Activated CD4-positive, alpha-beta T cell treated with anti-CD3 and anti-CD28 coated beads for 24 hours (primary cell): ENCODE data around the gene H19.

ENCODE experiments used
- DNase-seq, 2 donors: peaks; one replicate each; pipeline ENCODE4 v3.0.0-alpha.2; 2020; ENCODE audit warnings: low read depth in 2 of 2

The H19 gene

DNA sequence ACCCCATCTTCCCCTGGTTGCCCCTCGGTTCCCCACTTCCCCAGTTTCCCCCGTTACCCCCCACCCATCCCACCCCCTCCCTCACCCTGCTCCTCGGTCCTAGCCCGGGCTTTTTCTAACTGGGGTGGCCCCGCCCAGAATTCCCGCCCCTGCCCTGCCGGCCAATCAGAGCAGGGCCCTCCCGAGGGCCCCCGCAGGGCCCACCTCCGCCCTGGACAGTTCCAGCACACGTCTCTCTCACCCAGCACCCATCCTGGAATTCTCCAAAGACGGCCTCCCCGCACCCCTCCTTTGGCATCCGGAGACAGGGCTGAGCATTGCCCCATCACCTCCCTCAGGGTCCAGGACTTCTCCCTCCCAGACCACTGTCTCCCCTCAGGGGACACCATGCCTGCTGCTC lies at the start of gene H19:
Gene H19, minus strand, starts transcription at position 88 of the 400 bp plus-strand sequence.
- no peak for DNase-seq

DNA sequence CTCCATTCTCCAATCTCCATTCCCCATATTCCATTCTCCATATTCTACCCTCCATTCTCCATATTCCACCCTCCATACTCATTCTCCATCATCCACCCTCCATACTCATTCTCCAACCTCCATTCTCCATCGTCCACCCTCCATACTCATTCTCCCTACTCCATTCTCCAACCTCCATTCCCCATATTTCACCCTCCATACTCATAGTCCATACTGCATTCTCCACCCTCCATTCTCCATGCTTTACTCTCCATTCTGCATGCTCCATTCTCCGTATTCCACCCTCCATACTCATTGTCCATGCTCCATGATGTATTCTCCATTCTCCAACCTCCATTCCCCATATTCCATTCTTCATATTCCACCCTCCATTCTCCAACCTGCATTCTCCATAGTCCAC lies 44.3 kb upstream of the H19 start:
- no peak for DNase-seq

DNA sequence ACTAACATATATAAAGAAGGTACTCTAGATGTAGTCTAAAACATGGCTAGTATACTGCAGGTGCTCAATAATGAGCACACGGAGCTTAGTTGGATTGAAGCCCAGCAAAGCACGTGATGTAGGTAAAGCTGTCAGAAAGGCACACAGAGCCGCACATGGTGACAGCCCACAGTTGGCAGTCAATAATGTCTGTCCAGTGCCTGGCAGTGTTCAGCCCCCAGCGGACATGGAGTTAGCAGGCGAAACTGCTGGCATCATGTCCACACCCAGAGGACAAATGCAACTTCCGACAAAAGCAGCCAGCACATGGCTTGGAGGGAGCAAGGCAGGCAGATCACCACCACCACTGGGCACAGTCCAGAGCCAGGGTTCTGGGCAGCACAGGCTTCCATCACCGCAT lies 43.5 kb upstream of the H19 start:
- DNase-seq = no peak

DNA sequence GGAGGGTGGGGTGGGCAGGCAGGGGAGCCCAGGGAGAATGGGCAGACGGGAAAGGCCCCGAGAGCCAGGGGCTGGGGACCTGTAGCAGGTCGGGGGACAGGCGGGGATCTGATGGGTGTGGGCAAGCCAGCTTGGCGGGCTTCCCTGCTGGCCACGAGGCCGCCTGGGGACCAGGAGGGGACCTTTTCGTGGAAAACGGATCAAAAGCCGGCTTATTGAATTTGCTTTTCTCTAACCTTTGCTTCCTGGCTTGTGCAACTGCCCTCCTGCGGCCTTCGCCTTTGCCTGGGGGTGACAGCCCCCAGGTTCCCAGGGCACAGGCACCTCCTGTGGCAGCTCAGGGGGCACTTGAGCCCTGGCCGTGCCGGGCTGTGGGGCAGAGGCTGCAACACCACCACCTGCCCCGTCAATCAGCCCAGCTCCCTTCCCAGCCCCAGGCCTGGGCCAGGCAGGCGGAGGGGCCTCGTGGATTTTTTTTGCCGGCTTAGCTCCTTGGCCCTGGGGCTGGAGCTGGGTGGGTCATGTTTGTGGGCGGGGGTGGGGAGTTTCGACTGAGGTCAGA lies 41.6 kb upstream of the H19 start:
- DNase-seq = no peak

DNA sequence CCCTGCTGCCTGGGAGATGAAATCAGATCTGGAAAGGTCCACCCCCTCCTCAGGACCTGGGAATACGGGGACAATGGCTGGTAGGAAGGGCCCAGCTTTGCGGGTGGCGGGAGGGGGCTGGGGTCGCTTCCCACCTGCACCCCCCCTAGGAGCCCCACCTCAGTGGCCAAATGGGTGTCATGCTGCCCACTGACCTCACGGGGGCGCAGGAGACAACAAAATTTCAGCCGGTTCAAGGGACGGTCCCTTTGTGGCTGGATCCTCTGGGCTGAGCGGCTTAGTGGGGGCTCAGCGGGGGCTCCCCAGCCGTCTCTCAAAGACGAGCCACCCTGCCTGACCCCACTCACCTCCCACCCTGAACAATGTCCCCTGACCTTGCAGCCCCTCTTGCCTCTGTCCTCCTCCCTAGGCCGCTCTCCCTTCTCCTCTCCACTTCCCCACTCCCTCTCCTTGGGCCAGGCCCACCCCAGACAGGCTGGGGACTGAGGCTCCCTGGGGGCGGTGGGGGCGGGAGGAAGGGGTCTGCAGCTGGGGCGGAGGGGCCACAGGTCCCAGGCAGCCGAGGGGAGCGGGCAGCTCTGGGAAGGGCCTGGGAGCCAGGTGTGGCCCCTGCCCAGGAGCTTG lies 39.3 kb upstream of the H19 start:
- no peak for DNase-seq

DNA sequence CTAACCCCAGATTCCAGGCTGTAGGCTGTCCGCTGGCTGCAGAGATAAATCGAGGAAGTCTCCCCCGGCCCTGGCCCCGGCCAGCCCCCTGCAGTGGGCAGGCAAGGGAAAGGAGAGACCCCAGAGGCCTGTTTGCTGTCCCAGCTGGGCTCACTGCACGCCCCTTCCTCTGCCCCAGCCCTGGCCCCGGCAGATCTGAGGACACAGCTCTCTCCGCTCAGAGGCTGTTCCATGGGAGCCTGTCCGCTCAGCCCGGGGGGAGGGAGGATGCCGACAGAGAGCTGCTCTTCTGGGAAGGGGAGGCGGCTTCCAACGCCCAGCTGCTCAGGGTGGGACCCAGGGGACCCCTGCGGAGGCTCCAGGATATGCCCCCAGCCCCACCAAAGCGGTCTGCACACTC lies 37.7 kb upstream of the H19 start:
- DNase-seq = no peak

DNA sequence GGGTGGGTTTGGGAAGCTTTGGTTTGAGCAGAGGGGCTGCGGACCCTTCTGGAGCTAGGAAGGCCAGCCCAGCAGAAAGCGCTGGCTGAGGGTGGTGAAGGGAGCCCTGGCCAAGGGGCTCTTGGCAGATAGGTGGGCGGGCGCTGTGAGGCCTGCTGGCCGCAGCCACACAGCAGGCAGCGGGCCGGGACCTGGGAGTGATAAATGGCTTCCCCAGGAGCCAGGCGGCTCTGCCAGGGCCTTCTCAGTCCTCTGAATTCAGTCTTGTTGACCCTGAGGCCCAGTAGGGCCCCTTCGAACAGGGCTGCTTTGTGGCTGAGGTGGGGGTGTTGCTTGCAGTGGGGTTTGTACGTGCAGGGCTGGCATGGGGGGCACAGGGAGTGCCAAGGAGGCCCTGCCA lies 33.4 kb upstream of the H19 start:
- DNase-seq = no peak

DNA sequence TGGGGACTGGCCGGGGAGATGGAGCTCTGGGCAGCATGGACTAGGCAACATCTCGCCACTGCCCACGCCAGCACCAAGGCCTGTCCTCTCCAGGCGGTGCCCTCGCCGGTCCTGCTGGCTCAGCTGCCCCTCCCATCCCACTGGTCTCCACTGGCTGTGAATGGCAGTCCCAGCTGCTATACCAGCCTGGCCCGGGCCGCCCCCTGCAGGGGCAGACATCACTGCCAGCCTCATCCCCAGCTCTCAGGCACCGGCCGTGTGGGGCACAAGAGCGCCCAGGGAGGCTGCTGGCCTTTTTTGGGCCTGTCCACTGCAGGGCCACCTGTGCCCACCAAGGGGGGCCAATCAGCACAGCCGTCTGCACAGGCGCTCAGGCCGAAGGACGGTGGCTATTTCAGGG lies 30.1 kb upstream of the H19 start:
- no peak for DNase-seq

DNA sequence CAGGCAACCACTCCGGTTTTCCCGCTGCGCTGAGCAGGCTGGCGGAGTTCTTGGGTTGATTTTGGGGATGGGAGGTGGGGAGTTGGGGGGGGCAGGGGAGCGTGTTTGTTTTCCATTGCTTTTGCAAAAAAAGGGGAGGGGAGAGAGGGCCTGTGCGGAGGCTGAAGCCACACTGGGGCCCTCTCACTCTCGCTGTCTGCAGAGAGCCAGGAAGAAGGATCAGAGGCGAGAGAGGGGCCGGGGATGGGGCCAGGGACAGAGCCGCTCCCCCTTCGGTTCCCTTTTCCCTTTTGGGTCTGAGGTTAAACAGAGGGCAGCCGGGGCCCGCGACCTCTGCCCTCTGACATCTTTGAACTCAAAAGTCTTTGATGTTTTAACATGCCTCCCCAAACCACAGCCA lies 17.4 kb upstream of the H19 start:
- DNase-seq = no peak

DNA sequence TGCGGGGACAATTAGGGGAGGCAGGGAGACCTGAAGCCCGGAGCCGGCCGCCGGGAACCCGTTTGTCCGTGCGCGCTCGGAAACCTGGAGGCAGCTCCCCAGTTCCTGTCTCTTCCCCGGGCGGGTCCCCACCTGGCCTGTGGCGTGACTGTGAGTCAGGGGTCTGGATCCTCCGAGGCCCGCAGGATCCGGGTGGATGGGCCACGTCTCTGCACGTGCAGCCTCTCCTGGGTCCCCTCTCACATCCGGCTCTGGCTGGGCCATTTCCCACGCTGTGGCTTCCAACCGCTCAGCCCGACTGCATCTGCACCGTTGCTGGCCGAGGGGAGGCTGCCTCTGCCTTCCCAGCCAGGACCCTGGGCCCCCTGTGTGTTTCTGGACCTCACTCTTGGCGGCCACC lies 14.8 kb upstream of the H19 start:
- DNase-seq = no peak

DNA sequence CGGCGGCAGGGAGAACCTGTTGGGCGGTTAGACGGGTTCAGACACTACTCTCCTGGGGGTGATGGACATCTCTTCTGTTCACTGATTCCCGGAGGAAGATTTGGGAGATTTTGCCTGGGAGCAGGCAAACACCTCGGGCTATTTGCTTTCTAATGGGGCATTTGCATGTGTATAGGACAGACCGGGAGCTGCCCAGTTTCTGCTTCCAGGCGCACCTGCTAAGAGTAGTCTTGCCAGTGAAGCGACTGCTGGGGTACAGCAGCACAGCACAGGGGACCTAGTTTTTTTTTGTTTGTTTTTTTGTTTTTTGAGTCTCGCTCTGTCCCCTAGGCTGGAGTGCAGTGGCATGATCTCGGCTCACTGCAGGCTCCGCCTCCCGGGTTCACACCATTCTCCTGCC lies 6.8 kb upstream of the H19 start:
- no peak for DNase-seq

DNA sequence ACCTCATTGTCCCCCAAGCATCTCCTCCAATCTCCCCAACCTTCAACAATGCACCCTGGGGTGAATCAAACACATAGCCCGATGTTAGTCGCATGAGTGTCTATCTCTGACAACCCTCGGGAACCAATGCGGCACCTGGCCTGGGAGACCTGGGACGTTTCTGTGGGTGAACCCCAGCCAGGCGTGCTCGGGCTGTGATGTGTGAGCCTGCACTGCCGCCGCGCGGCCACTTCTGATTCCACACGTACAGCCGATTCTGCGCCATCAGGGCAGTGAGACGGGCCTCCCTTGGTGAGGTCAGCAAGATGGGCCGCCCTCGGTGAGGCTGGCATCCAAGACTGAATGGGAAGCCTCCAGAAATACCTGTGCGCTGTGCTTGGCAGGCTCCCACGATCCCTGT lies 5.2 kb upstream of the H19 start:
- DNase-seq = no peak

DNA sequence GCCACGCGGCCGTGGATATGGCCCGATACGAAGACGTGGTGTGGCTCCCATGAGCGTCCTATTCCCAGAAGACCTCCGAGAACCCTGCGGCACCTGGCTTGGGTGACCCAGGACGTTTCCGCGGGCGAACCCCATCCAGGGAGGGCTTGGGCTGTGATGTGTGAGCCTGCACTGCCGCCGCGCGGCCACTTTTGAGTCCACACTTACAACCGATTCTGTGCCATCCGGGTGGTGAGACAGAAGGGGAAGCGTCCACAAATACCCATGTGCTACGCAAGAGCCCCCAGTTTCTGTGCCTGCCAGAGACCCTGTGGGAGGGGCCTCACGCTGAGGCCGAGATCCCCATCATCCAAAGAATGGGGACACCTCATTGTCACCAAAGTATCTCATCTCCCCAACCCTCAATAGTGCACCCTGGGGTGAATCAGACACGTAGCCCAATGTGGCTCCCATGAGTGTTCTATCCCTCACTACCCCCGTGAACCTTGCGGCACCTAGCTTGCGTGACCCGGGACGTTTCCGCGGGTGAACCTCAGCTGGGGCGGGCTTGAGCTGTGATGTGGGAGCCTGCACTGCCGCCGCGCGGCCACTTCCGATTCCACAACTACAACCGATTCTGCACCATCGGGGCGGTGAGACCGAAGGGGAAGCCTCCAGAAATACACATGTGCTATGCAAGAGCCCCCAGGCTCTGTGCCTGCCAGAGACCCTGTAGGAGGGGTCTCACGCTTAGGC lies 4.6 kb upstream of the H19 start:
- DNase-seq = no peak

DNA sequence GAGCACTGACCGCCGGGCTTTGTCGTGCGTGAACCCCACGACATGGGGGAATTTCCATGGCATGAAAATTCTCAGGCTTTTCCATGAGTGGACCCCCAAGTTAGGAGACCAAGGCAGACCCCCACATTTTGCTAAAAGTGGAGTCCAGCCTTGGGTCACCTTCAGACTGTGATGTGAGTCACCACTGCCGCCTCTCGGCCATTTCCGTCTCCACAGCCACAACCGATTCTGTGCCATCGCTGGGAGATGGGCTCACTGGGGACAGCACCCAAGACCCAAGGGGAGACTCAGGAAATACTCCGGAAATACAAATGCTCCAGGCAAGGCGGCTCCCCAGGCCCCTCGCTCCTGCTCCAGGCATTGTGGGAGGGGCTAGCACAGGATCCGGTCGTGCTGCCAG lies 1.2 kb upstream of the H19 start:
- DNase-seq = no peak

DNA sequence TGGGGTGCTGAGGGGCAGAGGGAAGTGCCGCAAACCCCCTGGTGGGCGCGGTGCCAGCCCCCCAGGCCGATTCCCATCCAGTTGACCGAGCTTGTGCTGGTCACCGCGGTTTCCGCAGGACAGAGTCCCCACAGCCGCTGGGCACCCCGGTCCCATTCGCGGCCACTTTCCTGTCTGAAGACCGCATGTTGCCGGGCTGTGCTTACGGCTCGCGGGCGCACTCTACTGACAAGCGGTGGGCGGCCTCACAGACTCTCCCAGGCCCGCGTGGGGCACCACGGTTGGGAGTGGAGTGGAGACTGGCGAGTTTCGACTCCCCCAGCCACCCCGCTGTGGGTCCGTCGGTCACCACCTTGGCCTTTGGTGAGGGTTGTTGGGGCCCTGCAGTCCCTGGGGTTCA lies 648 bp upstream of the H19 start:
- no peak for DNase-seq

DNA sequence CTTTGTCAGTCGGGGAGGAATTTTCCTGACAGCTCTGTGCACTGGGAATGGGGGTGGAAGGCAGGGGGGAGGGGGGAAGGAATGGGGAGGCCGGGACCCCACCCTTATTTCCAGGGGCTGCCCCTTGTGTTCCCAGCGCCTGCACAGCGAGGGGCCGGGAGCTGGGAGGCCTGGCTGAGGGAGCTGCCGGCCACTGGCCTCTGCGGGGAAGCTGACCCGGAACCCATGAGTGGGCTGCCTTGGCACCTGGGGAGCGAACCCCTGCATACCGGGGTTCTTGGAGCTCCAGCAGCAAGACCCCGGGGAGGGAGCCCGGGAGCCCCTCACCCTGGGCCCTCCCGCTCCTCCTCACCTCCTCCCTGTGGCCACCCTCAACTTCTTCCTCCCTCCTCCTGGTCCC lies 3.5 kb downstream of the H19 start:
- no peak for DNase-seq

DNA sequence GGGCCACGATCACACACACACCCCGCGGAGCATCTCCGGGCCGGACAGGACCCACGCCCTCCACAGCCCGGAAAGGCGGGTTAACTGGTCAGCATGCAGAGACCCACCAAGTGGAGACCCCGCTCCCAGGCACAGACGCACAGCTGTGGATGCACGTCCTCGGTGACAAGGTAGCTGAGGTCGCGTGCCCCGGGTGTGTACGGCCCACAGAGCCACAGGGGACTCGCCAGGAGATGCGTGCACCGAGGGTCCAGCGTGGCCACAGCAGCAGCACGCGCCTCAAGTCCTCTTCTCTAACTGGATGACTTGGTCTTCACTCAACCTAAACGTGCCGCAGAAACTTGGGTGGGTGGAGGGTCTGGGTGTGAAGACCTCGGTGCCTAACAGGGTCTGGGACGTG lies 5.5 kb downstream of the H19 start:
- DNase-seq = no peak

DNA sequence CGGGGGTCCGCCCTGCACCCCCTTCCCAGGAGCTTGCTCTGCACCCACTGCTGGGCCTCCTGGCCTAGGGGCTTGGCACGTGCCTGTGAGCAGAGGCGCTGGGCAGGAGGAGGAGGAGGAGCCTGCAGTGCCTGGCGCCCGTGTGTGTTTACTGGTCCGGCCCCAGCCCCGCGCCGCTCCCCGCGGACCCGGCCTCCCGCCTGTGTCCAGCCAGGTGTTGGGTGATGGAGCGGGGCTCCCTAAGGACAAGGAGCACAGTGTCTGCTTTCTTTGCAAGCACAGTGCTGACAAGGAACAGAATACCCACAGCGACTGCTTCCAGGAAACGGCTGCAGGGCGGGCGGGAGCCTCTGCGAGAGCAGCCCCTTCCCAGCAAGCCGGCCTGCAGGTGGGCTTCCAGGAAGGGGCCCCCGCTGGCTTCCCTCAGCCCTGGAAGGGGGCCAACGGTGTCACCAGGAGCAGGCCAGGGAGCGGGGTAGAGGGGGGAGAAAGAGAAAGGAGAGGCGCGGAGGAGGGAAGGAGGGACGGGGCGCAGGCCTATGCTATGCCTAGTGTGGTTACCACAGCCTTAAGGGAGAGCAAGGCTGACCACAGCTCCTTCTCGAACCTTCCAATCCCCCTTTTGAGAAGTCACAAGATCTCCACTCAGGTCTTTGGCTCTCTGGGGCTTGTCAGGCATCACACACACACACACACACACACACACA lies 6.6 kb downstream of the H19 start:
- DNase-seq = no peak

DNA sequence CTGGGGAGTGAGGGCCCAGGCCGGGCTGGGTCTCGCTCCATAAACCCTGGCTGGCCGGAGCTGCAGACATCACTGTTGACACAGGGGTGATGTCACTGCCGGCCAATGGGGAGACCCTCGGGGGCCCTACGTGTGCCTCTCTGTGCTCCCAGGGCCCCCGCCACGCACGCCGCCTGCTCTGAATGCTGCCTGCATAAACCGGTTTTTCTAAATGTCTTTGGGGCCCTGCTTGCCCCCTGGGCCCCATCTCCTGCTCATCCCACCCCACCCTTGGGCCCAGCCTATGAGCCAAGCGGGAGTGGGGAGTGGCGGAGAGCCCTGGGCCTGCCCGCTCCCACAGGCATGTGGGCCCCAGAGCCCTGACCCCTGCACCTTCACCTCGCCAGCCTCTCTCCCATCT lies 7.7 kb downstream of the H19 start:
- DNase-seq = no peak

DNA sequence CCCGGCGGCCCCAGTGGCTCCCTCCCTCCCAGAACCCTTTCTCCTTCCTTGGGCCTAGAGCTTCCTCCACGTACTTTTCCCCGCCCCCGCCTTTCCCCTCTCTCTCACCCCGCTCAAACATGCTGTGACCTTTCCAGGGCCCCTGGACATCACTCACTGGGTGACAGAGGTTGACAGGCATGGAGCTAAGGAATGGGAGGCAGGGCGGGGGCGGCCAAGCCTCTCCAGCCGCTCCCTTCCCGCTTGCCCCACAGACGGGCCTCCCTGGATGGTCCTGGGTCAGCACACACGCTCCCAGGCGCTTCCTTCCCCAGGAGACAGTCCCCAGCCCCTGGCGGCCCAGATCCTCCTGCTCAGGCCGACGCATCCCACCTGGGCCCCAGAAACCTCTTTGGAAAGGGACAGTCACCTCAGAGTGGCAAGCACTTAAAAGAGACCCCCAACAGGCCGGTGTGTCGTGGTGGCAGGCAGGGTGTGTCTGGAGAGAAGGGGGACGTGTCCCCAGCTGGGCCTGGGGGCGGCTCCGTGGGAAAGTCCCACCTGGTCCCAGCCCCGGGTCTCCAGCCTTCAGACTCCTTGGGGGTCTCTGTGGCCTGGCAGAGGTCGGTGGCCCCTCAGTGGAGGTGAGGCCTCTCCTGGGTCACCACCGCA lies 8.8 kb downstream of the H19 start:
- DNase-seq = no peak

DNA sequence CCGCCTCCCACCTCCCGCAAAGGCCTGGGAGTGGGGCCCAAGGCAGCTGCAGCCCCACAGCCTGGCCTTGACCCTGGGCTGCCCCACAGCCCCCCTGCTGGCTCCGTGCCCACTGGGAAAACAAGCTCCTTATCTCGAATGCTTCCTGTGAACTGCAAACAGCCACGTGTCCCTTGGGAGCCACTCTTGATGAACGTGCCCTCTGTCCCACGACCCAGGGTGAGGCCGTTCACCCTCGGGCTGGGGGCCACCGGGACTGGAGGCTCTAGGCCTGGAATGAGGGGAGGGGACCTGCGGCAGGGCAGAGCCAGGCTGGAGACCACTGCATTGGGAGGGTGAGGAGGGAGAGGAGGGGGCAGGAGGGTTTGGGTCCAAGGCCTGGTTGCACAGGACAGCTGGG lies 9.5 kb downstream of the H19 start:
- DNase-seq = no peak

DNA sequence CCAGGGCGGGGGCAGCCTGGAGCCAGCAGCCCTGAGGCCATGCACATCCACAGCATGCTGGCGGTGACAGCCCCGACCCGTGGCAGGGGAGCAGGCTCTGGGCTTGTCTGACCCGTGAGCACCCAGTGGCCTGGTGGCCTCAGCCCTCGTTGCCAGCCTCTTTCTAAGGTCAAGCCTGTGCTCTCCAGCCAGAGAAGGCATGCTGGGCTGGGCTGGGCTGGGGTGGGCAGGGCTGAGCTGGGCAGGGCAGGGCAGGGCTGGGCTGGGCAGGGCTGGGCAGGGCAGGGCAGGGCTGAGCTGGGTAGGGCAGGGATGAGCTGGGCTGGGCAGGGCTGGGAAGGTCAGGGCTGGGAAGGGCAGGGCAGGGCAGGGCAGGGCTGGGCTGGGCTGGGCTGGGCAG lies 10.6 kb downstream of the H19 start:
- no peak for DNase-seq

DNA sequence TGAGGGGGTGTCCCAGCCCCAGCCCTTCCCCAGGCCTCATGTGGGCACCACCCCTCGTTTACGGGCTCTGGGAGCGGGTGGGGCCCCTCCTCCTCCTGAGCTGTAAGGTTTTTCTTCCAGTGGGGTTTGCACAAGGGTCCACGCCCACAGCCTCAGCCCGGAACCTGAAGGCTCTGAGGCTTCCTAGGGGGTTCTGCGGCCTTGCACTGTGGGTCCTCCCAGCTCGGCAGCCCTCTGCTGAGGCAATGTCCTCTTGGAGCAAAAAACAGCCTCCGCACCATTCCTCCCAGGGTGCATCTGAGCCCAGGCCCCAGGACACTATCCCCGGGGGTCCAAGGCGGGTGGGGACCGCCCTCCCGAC lies 14.1 kb downstream of the H19 start:
- no peak for DNase-seq
